Activated B cell treated with CpG ODN at 0.5 μM for 24 hours (primary cell): ENCODE data around the gene ZNF470. TPM values are rescaled to one million over a fixed set of nuclear protein-coding genes. Genes with fewer than 3 reads are reported as not detected.

Experiments used
- ATAC-seq: fragments of 200-7000 bp; cut with Tn5 transposase; one replicate; pipeline ENCODE4 v1.10.0; 2021; ENCODE audit warnings: low read depth, mild to moderate bottlenecking, moderate library complexity
- CTCF ChIA-PET: fragments of 350-600 bp; sonication (Branson Sonifier 250); formaldehyde crosslinking; loops from one replicate; lab custom pipeline; 2021; ENCODE audit warnings: antibody characterized with exemption; lab: Charles Lee
- POLR2A ChIA-PET: fragments of 350-600 bp; sonication (Branson Sonifier 250); formaldehyde crosslinking; loops from one replicate; lab custom pipeline; 2021; ENCODE audit warnings: antibody characterized with exemption; lab: Charles Lee
- DNase-seq: peaks from one replicate; pipeline ENCODE4 v3.0.0; 2022
- H3K27ac Mint-ChIP-seq: one replicate; pipeline ENCODE4 v1.8.0; 2020; ENCODE audit warnings: mixed read lengths
- H3K27me3 Mint-ChIP-seq: one replicate; pipeline ENCODE4 v1.8.0; 2021; ENCODE audit warnings: mixed read lengths
- H3K36me3 Mint-ChIP-seq: one replicate; pipeline ENCODE4 v1.8.0; 2021; ENCODE audit warnings: low read depth, mixed read lengths
- H3K4me1 Mint-ChIP-seq: one replicate; pipeline ENCODE4 v1.8.0; 2021; ENCODE audit warnings: mixed read lengths
- H3K4me3 Mint-ChIP-seq: one replicate; pipeline ENCODE4 v1.8.0; 2020; ENCODE audit warnings: mild to moderate bottlenecking, mixed read lengths
- H3K9me3 Mint-ChIP-seq: one replicate; pipeline ENCODE4 v1.8.0; 2020; ENCODE audit warnings: mixed read lengths
- intact Hi-C: fragments of 100-400 bp; cut with micrococcal nuclease; formaldehyde crosslinking; loops from one replicate; pipeline ENCODE4 v1.15.1; 2024
- total RNA-seq: library from RNA; stranded (reverse); gene quantifications from 2 replicates; pipeline ENCODE4 v1.2.3, GENCODE V29; 2022
- TF ChIP-seq, protein P1 (sequence below): fragments of 200-600 bp; IDR thresholded peaks from one replicate; pipeline ENCODE4 v1.8.0; 2022; ENCODE audit warnings: antibody characterized with exemption, mild to moderate bottlenecking

ZNF470 gene
- total RNA-seq, 1 donor from 2014 or later, result 6.4 TPM

DNA sequence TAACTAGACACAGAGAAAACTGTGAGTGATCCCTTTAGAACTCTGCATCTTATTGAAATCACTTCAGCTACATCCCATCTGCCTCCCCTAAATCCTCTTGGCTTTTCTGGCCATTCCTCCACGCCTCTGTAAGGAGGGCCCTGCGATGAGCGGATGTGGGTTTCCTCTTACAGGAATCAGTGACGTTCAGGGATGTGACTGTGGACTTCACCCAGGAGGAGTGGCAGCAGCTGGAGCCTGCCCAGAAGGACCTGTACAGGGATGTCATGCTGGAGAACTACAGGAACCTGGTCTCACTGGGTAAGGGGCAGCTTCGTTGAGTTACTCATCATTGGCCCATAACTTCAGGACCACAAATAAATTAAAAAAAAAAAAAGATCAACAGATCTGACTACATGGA lies 46.4 kb downstream of the ZNF470 start:
- Mint-ChIP-seq H3K27ac (no peak overlapping the region), H3K4me3 (no peak overlapping the region), H3K27me3 (no peaks in the 10 kb centered on the region), H3K4me1 (no peaks in the 10 kb centered on the region), H3K36me3 (peaks cover 88% of the 10 kb centered on the region), H3K9me3 (peaks cover 54% of the 10 kb centered on the region)
- TF ChIP-seq, protein P1, sequence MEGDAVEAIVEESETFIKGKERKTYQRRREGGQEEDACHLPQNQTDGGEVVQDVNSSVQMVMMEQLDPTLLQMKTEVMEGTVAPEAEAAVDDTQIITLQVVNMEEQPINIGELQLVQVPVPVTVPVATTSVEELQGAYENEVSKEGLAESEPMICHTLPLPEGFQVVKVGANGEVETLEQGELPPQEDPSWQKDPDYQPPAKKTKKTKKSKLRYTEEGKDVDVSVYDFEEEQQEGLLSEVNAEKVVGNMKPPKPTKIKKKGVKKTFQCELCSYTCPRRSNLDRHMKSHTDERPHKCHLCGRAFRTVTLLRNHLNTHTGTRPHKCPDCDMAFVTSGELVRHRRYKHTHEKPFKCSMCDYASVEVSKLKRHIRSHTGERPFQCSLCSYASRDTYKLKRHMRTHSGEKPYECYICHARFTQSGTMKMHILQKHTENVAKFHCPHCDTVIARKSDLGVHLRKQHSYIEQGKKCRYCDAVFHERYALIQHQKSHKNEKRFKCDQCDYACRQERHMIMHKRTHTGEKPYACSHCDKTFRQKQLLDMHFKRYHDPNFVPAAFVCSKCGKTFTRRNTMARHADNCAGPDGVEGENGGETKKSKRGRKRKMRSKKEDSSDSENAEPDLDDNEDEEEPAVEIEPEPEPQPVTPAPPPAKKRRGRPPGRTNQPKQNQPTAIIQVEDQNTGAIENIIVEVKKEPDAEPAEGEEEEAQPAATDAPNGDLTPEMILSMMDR, result no peak
- CTCF ChIA-PET, result no interaction called here
- POLR2A ChIA-PET, result no interaction called here
- DNase-seq (no peak), ATAC-seq (no peak)
- intact Hi-C loops, result no loop called here

- H3K4me3 Mint-ChIP-seq, result no peak overlapping the region
- ChIA-PET CTCF (no interaction called here), POLR2A (no interaction called here)
- H3K9me3 Mint-ChIP-seq, result peaks cover 54% of the 10 kb centered on the region
- H3K27me3 Mint-ChIP-seq, result no peaks in the 10 kb centered on the region
- H3K27ac Mint-ChIP-seq, result no peak overlapping the region
- ATAC-seq (no peak), DNase-seq (no peak)
- intact Hi-C loops, result no loop called here
- peaks cover 86% of the 10 kb centered on the region for H3K36me3 Mint-ChIP-seq
- TF ChIP-seq, protein P1, result no peak
- H3K4me1 Mint-ChIP-seq, result no peaks in the 10 kb centered on the region
Measured at GRCh38 chr19:56617531-56617930, 50.3 kb downstream of the ZNF470 start.

DNA sequence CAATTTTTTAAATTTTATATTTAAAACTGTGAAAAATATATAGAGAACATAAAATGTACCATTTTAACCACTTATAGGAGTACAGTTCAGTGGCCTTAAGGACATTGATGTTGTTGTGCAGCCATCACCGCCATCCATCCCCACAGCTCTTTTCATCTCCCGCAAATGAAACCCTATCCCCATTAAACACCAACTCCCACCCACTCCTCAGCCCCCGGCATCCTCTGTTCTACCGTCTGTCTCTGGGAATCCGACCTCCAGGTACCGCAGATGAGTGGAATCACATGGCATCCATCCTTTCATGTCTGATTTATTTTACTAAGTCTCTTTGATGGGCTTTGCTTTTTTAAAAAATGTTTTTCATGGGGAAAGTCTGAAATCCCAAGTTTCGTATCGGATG lies 51.9 kb downstream of the ZNF470 start:
- Mint-ChIP-seq H3K9me3 (peaks cover 45% of the 10 kb centered on the region), H3K4me3 (no peak overlapping the region), H3K27ac (no peak overlapping the region), H3K27me3 (no peaks in the 10 kb centered on the region), H3K36me3 (peaks cover 84% of the 10 kb centered on the region), H3K4me1 (no peaks in the 10 kb centered on the region)
- intact Hi-C loops, result no loop called here
- CTCF ChIA-PET, result no interaction called here
- POLR2A ChIA-PET, result no interaction called here
- ATAC-seq (no peak), DNase-seq (no peak)
- TF ChIP-seq, protein P1, result no peak

- no peak overlapping the region for H3K4me3 Mint-ChIP-seq
- TF ChIP-seq, protein P1, result no peak
- ChIA-PET POLR2A (interaction anchor here (0.8 kb wide), 1 partner anchor 280 kb away, joined by 10 read pairs; no protein-coding TSS in a partner anchor), CTCF (no interaction called here)
- H3K27ac Mint-ChIP-seq, result no peak overlapping the region
- H3K9me3 Mint-ChIP-seq, result peaks cover 32% of the 10 kb centered on the region
- H3K27me3 Mint-ChIP-seq, result no peaks in the 10 kb centered on the region
- ATAC-seq (no peak), DNase-seq (no peak)
- intact Hi-C loops, result no loop called here
- peaks cover 66% of the 10 kb centered on the region for H3K36me3 Mint-ChIP-seq
- no peaks in the 10 kb centered on the region for H3K4me1 Mint-ChIP-seq
Measured at GRCh38 chr19:56622374-56622773, 55.1 kb downstream of the ZNF470 start.

GRCh38 chr19:56623006-56623405 lies 55.7 kb downstream of the ZNF470 start:
- peaks cover 60% of the 10 kb centered on the region for H3K36me3 Mint-ChIP-seq
- H3K9me3 Mint-ChIP-seq, result peaks cover 28% of the 10 kb centered on the region
- DNase-seq, result no peak
- H3K4me1 Mint-ChIP-seq, result no peaks in the 10 kb centered on the region
- H3K4me3 Mint-ChIP-seq, result no peak overlapping the region
- CTCF ChIA-PET, result no interaction called here
- intact Hi-C loops, result no loop called here
- ATAC-seq, result no peak
- TF ChIP-seq, protein P1, result no peak
- POLR2A ChIA-PET, result no interaction called here
- no peaks in the 10 kb centered on the region for H3K27me3 Mint-ChIP-seq
- H3K27ac Mint-ChIP-seq, result no peak overlapping the region
